T-helper 2 cell treated with Interferon-gamma antibody and Interleukin-4, amounts not matched to agents 100 ng/mL and 5 ng/mL, for 36 hours (primary cell): ENCODE results near the gene ZNF503. TPM values are rescaled to one million over a fixed set of nuclear protein-coding genes. Genes with fewer than 3 reads are reported as not detected.

ENCODE experiments used
- intact Hi-C: fragments of 100-400 bp; cut with micrococcal nuclease; formaldehyde crosslinking; loops from one replicate; pipeline ENCODE4 v1.15.1; 2023
- total RNA-seq: library from RNA; stranded (reverse); gene quantifications from 2 replicates; pipeline ENCODE4 v1.2.3, GENCODE V29; 2022

The ZNF503 gene
- total RNA-seq = 0.07 and 0.18 TPM in 2 replicates

DNA sequence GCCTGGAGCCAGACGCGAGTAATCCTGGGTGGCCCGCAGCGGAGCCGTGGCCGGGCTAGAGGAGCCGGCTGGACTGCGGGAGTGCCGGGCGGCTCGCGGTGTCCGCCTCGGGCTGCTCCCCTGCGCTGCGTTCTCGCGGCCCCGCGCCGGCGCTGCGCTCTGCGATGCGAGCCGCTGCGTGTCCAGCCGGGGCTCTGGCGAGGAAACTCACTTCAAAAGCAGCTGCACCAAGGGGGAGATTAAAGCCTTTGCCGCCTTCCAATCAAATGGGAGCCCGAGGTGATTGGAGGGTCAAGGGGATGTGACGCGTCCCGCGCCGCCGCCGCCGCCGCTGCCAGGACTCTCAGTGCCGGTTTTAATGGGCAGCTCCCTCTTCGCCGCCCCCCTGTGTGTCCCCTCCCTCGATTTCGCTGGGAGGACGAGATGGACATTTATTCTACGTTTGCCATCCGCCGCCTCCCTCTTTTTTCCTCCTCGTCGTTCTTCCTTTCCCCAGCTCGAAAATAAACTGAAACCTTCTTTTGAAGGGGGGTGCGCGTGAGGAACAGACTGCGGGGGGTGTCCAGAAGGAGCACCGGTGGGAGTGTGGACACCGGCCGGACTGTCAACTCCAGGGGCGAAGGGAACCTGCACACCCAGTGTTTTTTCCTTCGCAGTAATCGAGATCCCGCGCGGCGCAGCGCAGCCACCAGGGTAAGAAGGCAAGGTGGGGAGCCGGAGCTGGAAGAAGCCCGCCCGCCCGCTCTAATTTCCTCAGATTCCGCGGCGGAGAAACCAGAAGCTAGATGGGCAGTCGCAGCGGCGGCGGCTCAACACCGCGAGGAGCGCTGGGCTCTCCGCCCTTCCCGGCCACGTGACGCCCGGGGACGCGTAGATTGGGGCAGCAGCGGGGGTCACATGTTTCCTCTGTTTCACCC is at the start of gene ZNF503:
Gene ZNF503, minus strand, starts transcription at position 196 of the 917 bp plus-strand sequence. CDS start 345 bp downstream, outside the sequence.
- intact Hi-C loops = no loop called here

DNA sequence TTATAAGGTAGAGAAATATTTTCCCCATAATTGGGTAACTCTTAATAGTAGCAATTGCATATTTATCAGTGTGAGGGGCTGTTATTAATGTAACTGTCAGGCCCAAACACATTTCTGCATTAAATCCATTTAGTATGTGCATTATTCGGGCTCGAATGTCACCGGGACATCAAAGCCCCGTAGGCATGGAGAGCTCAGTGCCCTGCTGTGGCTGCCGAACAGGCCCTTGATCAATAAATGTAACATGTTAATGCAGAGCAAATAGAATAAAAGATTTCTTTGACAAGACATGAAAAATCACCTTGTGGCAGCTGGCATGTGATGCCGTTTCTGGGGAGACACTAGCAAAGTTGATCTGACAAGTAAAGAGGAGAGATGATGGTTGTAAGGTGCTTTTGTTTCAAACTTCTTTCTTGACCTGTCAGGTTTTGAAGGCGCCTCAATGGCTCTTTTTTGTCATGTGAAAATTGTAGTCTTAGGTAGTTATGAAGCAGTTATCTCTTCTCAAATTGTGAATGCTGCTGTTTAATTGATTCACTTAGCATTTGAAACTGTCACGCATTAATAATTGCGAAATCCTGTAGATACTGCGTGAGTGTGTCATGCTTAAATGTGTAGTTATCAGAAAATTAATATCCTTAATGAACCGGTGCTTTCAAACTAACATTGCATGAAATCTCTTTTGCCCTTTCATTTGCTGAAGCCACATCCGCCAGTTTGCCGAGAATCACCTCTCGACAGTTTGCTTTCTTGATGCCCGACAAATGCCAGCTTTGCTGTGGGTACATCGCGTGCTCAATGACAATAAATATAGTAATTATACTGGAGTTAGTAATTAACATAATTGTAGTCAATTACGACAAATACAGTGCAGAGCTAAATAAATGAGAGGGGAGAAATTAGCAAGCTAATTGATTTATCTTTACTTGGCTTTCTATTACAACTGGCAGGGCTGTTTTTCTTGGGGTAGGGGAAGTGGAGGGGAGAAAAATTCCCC is 49.4 kb upstream of the ZNF503 start:
- intact Hi-C loops = no loop called here

DNA sequence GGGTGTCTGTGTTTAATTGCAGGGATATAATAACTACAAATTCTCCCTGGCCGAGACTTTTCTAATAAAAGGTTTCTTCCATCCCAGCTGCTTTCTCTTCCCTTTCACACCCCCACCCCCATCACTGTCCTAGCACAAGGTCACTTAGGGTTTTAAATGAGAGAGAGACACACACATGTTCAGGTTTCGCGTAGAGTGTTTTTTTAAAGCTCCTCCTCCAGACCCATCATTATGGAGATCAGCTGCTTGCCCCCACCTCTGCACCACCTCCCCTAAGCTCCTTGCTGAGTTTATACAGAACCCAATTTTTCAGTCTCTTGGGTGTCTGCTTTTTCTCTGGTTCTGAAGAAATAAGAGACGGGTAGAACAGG is 48.5 kb upstream of the ZNF503 start:
- intact Hi-C loops = no loop called here

- intact Hi-C loops = no loop called here
These were observed 48.0 kb upstream of the ZNF503 start for GRCh38 chr10:75449382-75450074.

- intact Hi-C loops = no loop called here
These were observed 46.6 kb upstream of the ZNF503 start for GRCh38 chr10:75448166-75448565.

DNA sequence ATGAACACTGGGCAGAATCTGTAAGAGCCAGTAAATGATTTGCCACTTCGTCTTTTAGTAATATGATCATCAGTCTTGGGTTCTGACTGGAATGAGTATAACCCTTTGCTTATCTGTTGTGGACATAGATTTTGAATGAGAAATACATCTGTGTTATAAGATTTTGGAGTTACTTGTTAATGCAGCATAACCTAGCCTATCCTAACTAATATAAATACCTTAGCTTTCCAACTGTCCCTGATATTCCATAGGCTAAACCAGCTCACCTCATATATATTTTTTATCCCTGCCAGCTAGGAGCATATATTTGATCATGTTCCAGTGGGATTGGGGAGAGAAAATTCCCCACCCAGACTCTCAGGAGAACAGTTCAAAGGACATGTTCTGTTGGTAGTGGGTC is 44.9 kb upstream of the ZNF503 start:
- intact Hi-C loops = no loop called here

DNA sequence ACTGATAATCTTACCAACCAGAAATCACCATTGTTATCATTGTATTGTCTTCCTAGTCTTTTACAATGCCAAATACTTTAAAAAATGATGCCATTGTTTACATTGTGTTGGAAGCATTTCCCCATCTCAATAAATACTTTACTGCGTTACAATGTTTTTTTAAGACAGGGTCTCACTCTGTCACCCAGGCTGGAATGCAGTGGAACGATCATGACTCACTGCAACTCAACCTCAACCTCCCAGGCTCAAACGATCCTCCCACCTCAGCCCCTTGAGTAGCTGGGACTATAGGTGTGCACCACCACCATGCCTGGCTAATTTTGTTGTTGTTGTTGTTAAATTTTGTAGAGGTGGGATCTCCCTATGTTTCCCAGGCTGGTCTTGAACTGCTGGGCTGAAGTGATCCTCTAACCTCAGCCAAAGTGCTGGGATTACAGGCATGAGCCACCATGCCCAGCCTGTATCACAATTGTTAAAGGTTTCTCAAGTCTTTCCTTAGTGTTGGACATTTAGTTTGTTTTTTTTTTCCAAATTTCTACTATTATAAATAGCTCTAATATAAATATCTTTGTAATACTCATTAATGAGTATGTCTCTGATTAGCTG is 43.3 kb upstream of the ZNF503 start:
- intact Hi-C loops = no loop called here

DNA sequence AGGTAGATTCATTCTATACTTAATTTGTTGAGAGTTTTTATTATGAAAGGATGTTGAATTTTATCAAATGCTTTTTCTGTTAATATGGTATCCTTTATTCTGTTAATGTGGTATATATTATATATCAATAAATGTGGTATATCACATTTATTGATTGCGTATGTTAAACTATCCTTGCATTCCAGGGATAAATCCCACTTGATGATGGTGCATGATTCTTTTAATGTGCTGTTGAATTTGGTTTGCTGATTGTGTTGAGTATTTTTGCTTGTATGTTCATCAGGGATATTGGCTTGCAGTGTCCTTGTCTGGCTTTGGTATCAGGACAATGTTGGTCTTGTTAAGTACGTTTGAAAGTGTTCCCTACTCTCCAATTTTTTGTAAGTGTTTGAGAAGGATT is 41.8 kb upstream of the ZNF503 start:
- intact Hi-C loops = no loop called here

- intact Hi-C loops = no loop called here
These were observed 40.1 kb upstream of the ZNF503 start for GRCh38 chr10:75441682-75442081.

DNA sequence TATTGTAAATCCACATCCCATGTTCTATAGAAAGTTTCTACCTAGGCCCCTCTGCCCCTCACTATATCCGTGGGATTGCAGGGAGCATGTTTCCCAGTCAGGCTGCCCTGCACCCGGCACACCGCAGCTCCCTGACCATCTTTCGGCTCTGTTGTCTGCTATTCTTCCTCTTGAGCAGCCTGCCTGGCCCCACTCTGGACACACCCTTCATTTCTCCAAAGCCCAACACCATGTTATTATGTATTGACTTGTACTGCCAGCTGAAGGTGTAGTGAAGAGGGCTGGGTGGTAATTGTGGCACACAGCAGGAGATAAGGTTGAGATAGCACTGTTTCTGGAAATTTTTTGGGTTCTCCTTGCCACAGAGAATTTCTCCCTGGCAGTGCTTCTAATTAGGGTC is 39.6 kb upstream of the ZNF503 start:
- intact Hi-C loops = no loop called here

GRCh38 chr10:75440271-75440793 is 38.8 kb upstream of the ZNF503 start:
- intact Hi-C loops = no loop called here

- intact Hi-C loops = no loop called here
These were observed 38.2 kb upstream of the ZNF503 start for GRCh38 chr10:75439811-75440210.

- intact Hi-C loops = no loop called here
These were observed 36.7 kb upstream of the ZNF503 start for GRCh38 chr10:75438275-75438674.

- intact Hi-C loops = no loop called here
These were observed 36.1 kb upstream of the ZNF503 start for GRCh38 chr10:75437693-75438092.

GRCh38 chr10:75436896-75437295 is 35.3 kb upstream of the ZNF503 start:
- intact Hi-C loops = no loop called here

GRCh38 chr10:75435291-75435690 is 33.7 kb upstream of the ZNF503 start:
- intact Hi-C loops = no loop called here

GRCh38 chr10:75434291-75434690 is 32.7 kb upstream of the ZNF503 start:
- intact Hi-C loops = no loop called here

- intact Hi-C loops = no loop called here
These were observed 31.7 kb upstream of the ZNF503 start for GRCh38 chr10:75433216-75433615.

DNA sequence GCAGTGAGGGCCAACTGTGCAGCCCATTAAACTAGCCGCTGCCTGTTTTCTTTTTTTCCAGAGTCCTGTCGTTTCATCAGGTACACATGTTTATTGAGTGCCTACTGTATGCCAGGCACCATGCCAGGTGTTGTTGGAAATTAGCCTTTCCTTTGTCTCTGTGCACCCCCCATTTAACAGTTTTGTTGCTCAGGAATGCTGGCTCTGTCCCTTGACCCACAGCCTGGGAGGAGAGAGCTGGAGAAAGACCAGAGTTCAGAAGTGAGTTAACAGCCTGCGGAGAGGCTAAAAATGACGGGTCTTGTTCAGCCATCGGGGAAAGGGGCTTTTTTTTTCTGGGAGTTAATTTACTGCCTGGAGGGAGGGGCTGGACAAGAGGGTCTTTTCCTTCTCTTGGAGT is 31.2 kb upstream of the ZNF503 start:
- intact Hi-C loops = no loop called here

GRCh38 chr10:75432176-75432575 is 30.6 kb upstream of the ZNF503 start:
- intact Hi-C loops = no loop called here
